ENCODE results near the gene CLEC3B.

Gene CLEC3B

GRCh38 chr3:44982817-44983216 is 43.3 kb upstream of the CLEC3B start:
- CTCF ChIA-PET: interaction anchor here (1.3 kb wide), 1 partner anchor 15 kb away, joined by 3 read pairs; no protein-coding TSS in a partner anchor
- POLR2A ChIA-PET: no interaction called here

GRCh38 chr3:44983484-44983941 is 42.6 kb upstream of the CLEC3B start:
- TF ChIP-seq ZNF610 (tag by site-specific recombination; IDR thresholded peaks at IDR 0.05; ENCODE audit: borderline replicate concordance): no peak
- TF ChIP-seq ZNF341 (tag by site-specific recombination; IDR thresholded peaks at IDR 0.05; ENCODE audit: low read depth): 0 out of 2 replicates have a peak, but pooled peaks have one; percentile 14
- TF ChIP-seq ZBTB49 (tag by site-specific recombination; IDR thresholded peaks at IDR 0.05; ENCODE audit: low read depth): no peak
- TF ChIP-seq ZIC2 (tag by site-specific recombination; IDR thresholded peaks at IDR 0.05): 0 out of 2 replicates have a peak, but pooled peaks have one; percentile 13
- TF ChIP-seq ZBTB44 (tag by site-specific recombination; IDR thresholded peaks at IDR 0.05): no peak
- no peak for TF ChIP-seq OSR2 (tag by site-specific recombination; IDR thresholded peaks at IDR 0.05)
- TF ChIP-seq OVOL3 (tag by site-specific recombination; IDR thresholded peaks at IDR 0.05): no peak
- TF ChIP-seq GLI4 (tag by site-specific recombination; IDR thresholded peaks at IDR 0.05): no peak
- no peak for TF ChIP-seq IKZF3 (tag by site-specific recombination; IDR thresholded peaks at IDR 0.05)
- no peak for TF ChIP-seq ZNF518A (tag by site-specific recombination; conservative IDR thresholded peaks at IDR 0.05; ENCODE audit: low read depth)
- H3K36me3 ChIP-seq (ENCODE audit: control insufficient read depth in 2 of 2, insufficient read depth in 1 of 2, low read length in 2 of 2): peaks cover 0 to 11% of the 10 kb centered on the region in 2 experiments; a peak in 1 of 3 replicates
- H3K9me3 ChIP-seq (ENCODE audit: control insufficient read depth, insufficient read depth, low read depth, low read length): no peaks in the 10 kb centered on the region
- no peak overlapping the region for H3K27ac ChIP-seq (ENCODE audit: extremely low read depth, low read depth, low read length)
- no peaks in the 10 kb centered on the region for H3K4me1 ChIP-seq (ENCODE audit: control insufficient read depth, insufficient read depth, low read length)
- CTCF ChIA-PET: no interaction called here
- POLR2A ChIA-PET: no interaction called here
- H3K4me3 ChIP-seq (ENCODE audit: low read depth, low read length): no peak overlapping the region

More at GRCh38 chr3:44982817-44983216, 43.3 kb upstream of the CLEC3B start:
- H3K36me3 ChIP-seq (ENCODE audit: control insufficient read depth in 2 of 2, insufficient read depth in 1 of 2, low read length in 2 of 2): peaks cover 0 to 11% of the 10 kb centered on the region in 2 experiments; a peak in 1 of 3 replicates
- H3K4me3 ChIP-seq (ENCODE audit: low read depth, low read length): no peak overlapping the region
- TF ChIP-seq BCL11A (tag by site-specific recombination; IDR thresholded peaks at IDR 0.05; ENCODE audit: low read depth) (no peak), ZNF626 (tag by site-specific recombination; IDR thresholded peaks at IDR 0.05) (no peak), SCRT2 (tag by site-specific recombination; IDR thresholded peaks at IDR 0.05) (no peak), ZNF2 (tag by site-specific recombination; IDR thresholded peaks at IDR 0.05) (no peak), ZBTB21 (tag by site-specific recombination; IDR thresholded peaks at IDR 0.05) (no peak), ELK4 (IDR thresholded peaks at IDR 0.05; ENCODE audit: borderline replicate concordance, low read depth, low read length) (no peak), SALL2 (tag by site-specific recombination; IDR thresholded peaks at IDR 0.05; ENCODE audit: borderline replicate concordance) (no peak)
- no peaks in the 10 kb centered on the region for H3K4me1 ChIP-seq (ENCODE audit: control insufficient read depth, insufficient read depth, low read length)
- no peaks in the 10 kb centered on the region for H3K9me3 ChIP-seq (ENCODE audit: control insufficient read depth, insufficient read depth, low read depth, low read length)
- H3K27ac ChIP-seq (ENCODE audit: extremely low read depth, low read depth, low read length): no peak overlapping the region
